Measurements from ENCODE around the gene ITPR1. TPM values are rescaled to one million over a fixed set of nuclear protein-coding genes. Genes with fewer than 3 reads are reported as not detected.

Gene ITPR1
- total and polyA plus RNA-seq, 4 donors, result 30.7 to 294 (median 149) TPM

- Histone ChIP-seq H3K36me3 (ENCODE audit: control insufficient read depth in 1 of 2, insufficient read depth in 2 of 2, low read length in 1 of 2) (peaks cover 0 to 9% of the 10 kb centered on the region in 2 donors), H3K4me1 (ENCODE audit: control insufficient read depth in 1 of 2, insufficient read depth in 2 of 2, low read length in 2 of 2) (peaks cover 0 to 2% of the 10 kb centered on the region in 2 donors), H3K9me3 (ENCODE audit: control insufficient read depth, low read length) (no peaks in the 10 kb centered on the region), H3K27ac (ENCODE audit: low read depth in 1 of 2, low read length in 2 of 2) (no peak overlapping the region), H3K4me3 (ENCODE audit: low read length in 2 of 2) (no peak overlapping the region), H3K27me3 (ENCODE audit: control insufficient read depth in 1 of 2, insufficient read depth in 2 of 2, low read length in 1 of 2) (no peaks in the 10 kb centered on the region)
- WGBS, 2 donors, result 74 to 75% methylated on average over 5 of the region's 5 CpGs
- DNase-seq (no peak), ATAC-seq (ENCODE audit: low FRiP score) (no peak)
- intact Hi-C loops (cut with DNase I), result loop anchor here (5.0 kb wide), 2 partner anchors 36 to 49 kb away; no protein-coding TSS in a partner anchor
Observed at GRCh38 chr3:4771243-4771642, 278.1 kb downstream of the ITPR1 start.

- 2 to 7% methylated on average over 4 of the region's 4 CpGs for WGBS, 2 donors
- Histone ChIP-seq H3K9me3 (ENCODE audit: control insufficient read depth, low read length) (no peaks in the 10 kb centered on the region), H3K4me3 (ENCODE audit: low read length in 2 of 2) (no peak overlapping the region), H3K27ac (ENCODE audit: low read depth in 1 of 2, low read length in 2 of 2) (peak overlapping the region; percentile 52 to 73), H3K27me3 (ENCODE audit: control insufficient read depth in 1 of 2, insufficient read depth in 2 of 2, low read length in 1 of 2) (no peaks in the 10 kb centered on the region), H3K4me1 (ENCODE audit: control insufficient read depth in 1 of 2, insufficient read depth in 2 of 2, low read length in 2 of 2) (peaks cover 0 to 2% of the 10 kb centered on the region in 2 donors), H3K36me3 (ENCODE audit: control insufficient read depth in 1 of 2, insufficient read depth in 2 of 2, low read length in 1 of 2) (peaks cover 0 to 10% of the 10 kb centered on the region in 2 donors)
- ATAC-seq (ENCODE audit: low FRiP score) (peak; percentile 88), DNase-seq (peak; percentile 90 to 93)
- intact Hi-C loops (cut with DNase I), result loop anchor here (5.0 kb wide), 2 partner anchors 35 to 50 kb away; no protein-coding TSS in a partner anchor
Observed at GRCh38 chr3:4772171-4772804, 279.1 kb downstream of the ITPR1 start.

GRCh38 chr3:4772858-4773257, 279.7 kb downstream of the ITPR1 start:
- no peak for ATAC-seq (ENCODE audit: low FRiP score)
- Histone ChIP-seq H3K27me3 (ENCODE audit: control insufficient read depth in 1 of 2, insufficient read depth in 2 of 2, low read length in 1 of 2) (no peaks in the 10 kb centered on the region), H3K4me1 (ENCODE audit: control insufficient read depth in 1 of 2, insufficient read depth in 2 of 2, low read length in 2 of 2) (peaks cover 0 to 2% of the 10 kb centered on the region in 2 donors), H3K9me3 (ENCODE audit: control insufficient read depth, low read length) (no peaks in the 10 kb centered on the region), H3K4me3 (ENCODE audit: low read length in 2 of 2) (no peak overlapping the region), H3K36me3 (ENCODE audit: control insufficient read depth in 1 of 2, insufficient read depth in 2 of 2, low read length in 1 of 2) (peaks cover 0 to 7% of the 10 kb centered on the region in 2 donors), H3K27ac (ENCODE audit: low read depth in 1 of 2, low read length in 2 of 2) (peak overlapping the region; percentile 52 to 73)
- intact Hi-C loops (cut with DNase I), result loop anchor here (5.0 kb wide), 2 partner anchors 34 to 51 kb away; no protein-coding TSS in a partner anchor
- no peak for DNase-seq
- 84 to 87% methylated on average over 9 of the region's 9 CpGs for WGBS, 2 donors

- Histone ChIP-seq H3K27ac (ENCODE audit: low read depth in 1 of 2, low read length in 2 of 2) (no peak overlapping the region), H3K27me3 (ENCODE audit: control insufficient read depth in 1 of 2, insufficient read depth in 2 of 2, low read length in 1 of 2) (no peaks in the 10 kb centered on the region), H3K36me3 (ENCODE audit: control insufficient read depth in 1 of 2, insufficient read depth in 2 of 2, low read length in 1 of 2) (peaks cover 0 to 6% of the 10 kb centered on the region in 2 donors), H3K4me1 (ENCODE audit: control insufficient read depth in 1 of 2, insufficient read depth in 2 of 2, low read length in 2 of 2) (peaks cover 0 to 2% of the 10 kb centered on the region in 2 donors), H3K4me3 (ENCODE audit: low read length in 2 of 2) (no peak overlapping the region), H3K9me3 (ENCODE audit: control insufficient read depth, low read length) (no peaks in the 10 kb centered on the region)
- ATAC-seq (ENCODE audit: low FRiP score) (no peak), DNase-seq (no peak)
- WGBS, 2 donors, result 83 to 89% methylated on average over 2 of the region's 2 CpGs
- intact Hi-C loops (cut with DNase I), result loop anchor here (5.0 kb wide), 2 partner anchors 34 to 51 kb away; no protein-coding TSS in a partner anchor
Observed at GRCh38 chr3:4773583-4773982, 280.4 kb downstream of the ITPR1 start.

- H3K27me3 ChIP-seq (ENCODE audit: control insufficient read depth in 1 of 2, insufficient read depth in 2 of 2, low read length in 1 of 2), result no peaks in the 10 kb centered on the region
- intact Hi-C loops (cut with DNase I), result loop anchor here (5.0 kb wide), 2 partner anchors 33 to 52 kb away; no protein-coding TSS in a partner anchor
- peaks cover 0 to 2% of the 10 kb centered on the region in 2 donors for H3K4me1 ChIP-seq (ENCODE audit: control insufficient read depth in 1 of 2, insufficient read depth in 2 of 2, low read length in 2 of 2)
- no peak for DNase-seq
- H3K36me3 ChIP-seq (ENCODE audit: control insufficient read depth in 1 of 2, insufficient read depth in 2 of 2, low read length in 1 of 2), result peaks cover 3 to 8% of the 10 kb centered on the region in 2 donors
- ATAC-seq (ENCODE audit: low FRiP score), result no peak
- H3K27ac ChIP-seq (ENCODE audit: low read depth in 1 of 2, low read length in 2 of 2), result no peak overlapping the region
- WGBS, 2 donors, result 91 to 95% methylated on average over 3 of the region's 3 CpGs
- no peak overlapping the region for H3K4me3 ChIP-seq (ENCODE audit: low read length in 2 of 2)
- no peaks in the 10 kb centered on the region for H3K9me3 ChIP-seq (ENCODE audit: control insufficient read depth, low read length)
Observed at GRCh38 chr3:4774531-4774930, 281.4 kb downstream of the ITPR1 start.

- ATAC-seq (ENCODE audit: low FRiP score) (no peak), DNase-seq (no peak)
- peaks cover 0 to 6% of the 10 kb centered on the region in 2 donors for H3K4me1 ChIP-seq (ENCODE audit: control insufficient read depth in 1 of 2, insufficient read depth in 2 of 2, low read length in 2 of 2)
- H3K27me3 ChIP-seq (ENCODE audit: control insufficient read depth in 1 of 2, insufficient read depth in 2 of 2, low read length in 1 of 2), result no peaks in the 10 kb centered on the region
- no peak overlapping the region for H3K27ac ChIP-seq (ENCODE audit: low read depth in 1 of 2, low read length in 2 of 2)
- H3K36me3 ChIP-seq (ENCODE audit: control insufficient read depth in 1 of 2, insufficient read depth in 2 of 2, low read length in 1 of 2), result peaks cover 3 to 6% of the 10 kb centered on the region in 2 donors
- H3K9me3 ChIP-seq (ENCODE audit: control insufficient read depth, low read length), result no peaks in the 10 kb centered on the region
- 87 to 91% methylated on average over 4 of the region's 4 CpGs for WGBS, 2 donors
- intact Hi-C loops (cut with DNase I), result no loop called here
- no peak overlapping the region for H3K4me3 ChIP-seq (ENCODE audit: low read length in 2 of 2)
Observed at GRCh38 chr3:4776399-4776979, 283.3 kb downstream of the ITPR1 start.

GRCh38 chr3:4776980-4777581, 283.9 kb downstream of the ITPR1 start:
- Histone ChIP-seq H3K9me3 (ENCODE audit: control insufficient read depth, low read length) (no peaks in the 10 kb centered on the region), H3K27me3 (ENCODE audit: control insufficient read depth in 1 of 2, insufficient read depth in 2 of 2, low read length in 1 of 2) (no peaks in the 10 kb centered on the region), H3K4me3 (ENCODE audit: low read length in 2 of 2) (no peak overlapping the region), H3K27ac (ENCODE audit: low read depth in 1 of 2, low read length in 2 of 2) (no peak overlapping the region), H3K36me3 (ENCODE audit: control insufficient read depth in 1 of 2, insufficient read depth in 2 of 2, low read length in 1 of 2) (peaks cover 3 to 6% of the 10 kb centered on the region in 2 donors), H3K4me1 (ENCODE audit: control insufficient read depth in 1 of 2, insufficient read depth in 2 of 2, low read length in 2 of 2) (peaks cover 0 to 6% of the 10 kb centered on the region in 2 donors)
- DNase-seq (no peak), ATAC-seq (ENCODE audit: low FRiP score) (no peak)
- intact Hi-C loops (cut with DNase I), result no loop called here
- WGBS, 2 donors, result 52 to 63% methylated on average over 5 of the region's 5 CpGs

GRCh38 chr3:4778119-4778518, 285.0 kb downstream of the ITPR1 start:
- intact Hi-C loops (cut with DNase I), result no loop called here
- peaks cover 0 to 4% of the 10 kb centered on the region in 2 donors for H3K4me1 ChIP-seq (ENCODE audit: control insufficient read depth in 1 of 2, insufficient read depth in 2 of 2, low read length in 2 of 2)
- DNase-seq (no peak), ATAC-seq (ENCODE audit: low FRiP score) (no peak)
- 96 to 100% methylated on average over 2 of the region's 2 CpGs for WGBS, 2 donors
- no peaks in the 10 kb centered on the region for H3K9me3 ChIP-seq (ENCODE audit: control insufficient read depth, low read length)
- H3K4me3 ChIP-seq (ENCODE audit: low read length in 2 of 2), result no peak overlapping the region
- no peaks in the 10 kb centered on the region for H3K27me3 ChIP-seq (ENCODE audit: control insufficient read depth in 1 of 2, insufficient read depth in 2 of 2, low read length in 1 of 2)
- H3K27ac ChIP-seq (ENCODE audit: low read depth in 1 of 2, low read length in 2 of 2), result no peak overlapping the region
- H3K36me3 ChIP-seq (ENCODE audit: control insufficient read depth in 1 of 2, insufficient read depth in 2 of 2, low read length in 1 of 2), result peaks cover 3 to 6% of the 10 kb centered on the region in 2 donors
